NCI-H1417 treated with DMSO at 0.1 percent for 48 hours (cell line): ENCODE measurements around the gene ABCC8.

Experiments
- DNase-seq: peaks from one replicate; lab custom pipeline; 2025; lab: John Stamatoyannopoulos, UW

ABCC8 gene

DNA sequence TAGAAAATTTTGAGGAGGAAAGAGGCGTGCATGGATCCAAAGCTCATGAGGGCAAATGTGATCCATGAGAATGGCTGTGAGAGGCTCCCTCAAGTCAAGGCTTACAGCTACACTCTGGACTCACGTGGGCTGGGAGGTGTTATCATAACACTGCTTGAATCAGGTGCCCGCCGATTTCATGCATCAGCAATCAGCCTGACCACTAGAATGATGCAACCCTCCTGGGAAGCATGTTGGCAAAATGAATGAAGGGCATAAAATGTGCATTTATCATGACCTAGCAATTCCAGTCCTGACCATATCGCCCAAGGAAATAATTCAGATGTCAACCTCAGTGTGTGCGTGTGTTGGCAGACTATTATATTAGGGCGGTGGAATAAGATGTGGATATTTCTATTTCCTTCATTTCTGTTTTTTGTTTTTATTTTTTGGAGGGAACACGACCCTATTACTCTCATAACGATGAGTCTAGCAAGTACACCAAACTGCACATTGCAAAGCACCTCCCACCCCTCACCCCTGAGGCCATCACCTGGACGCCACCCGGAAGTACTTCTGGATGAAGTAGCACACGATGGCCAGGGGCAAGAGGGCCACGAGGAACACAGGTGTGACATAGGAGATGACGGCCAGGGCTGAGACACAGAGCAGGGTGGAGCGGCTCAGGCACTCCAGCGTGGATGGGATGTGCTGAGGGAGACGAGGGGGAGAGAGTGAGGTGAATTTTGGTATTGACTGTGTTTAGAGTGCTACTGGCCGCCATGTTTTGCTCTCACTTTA is 72.5 kb downstream of the ABCC8 start:
- no peak for DNase-seq

DNA sequence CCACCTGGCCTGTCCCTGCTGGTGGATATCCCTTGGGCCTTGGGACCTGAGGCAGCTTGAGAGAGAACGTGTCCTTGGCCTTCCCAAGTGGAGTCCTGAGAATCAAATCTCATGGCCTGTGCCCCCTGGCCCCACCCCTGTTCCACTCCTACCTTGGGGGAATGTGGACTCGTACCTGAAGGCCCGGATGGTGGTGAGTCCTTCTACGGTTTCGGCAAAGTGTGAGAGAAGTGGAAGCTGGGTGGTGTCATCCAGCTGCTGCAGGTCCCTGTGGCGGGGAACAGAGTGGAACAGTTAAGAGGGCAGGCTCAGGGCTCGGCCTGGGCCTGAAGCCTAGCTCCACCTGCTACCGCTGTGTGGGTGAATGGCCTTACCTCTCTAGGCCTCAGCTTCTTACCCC is 74.2 kb downstream of the ABCC8 start:
- DNase-seq = no peak

DNA sequence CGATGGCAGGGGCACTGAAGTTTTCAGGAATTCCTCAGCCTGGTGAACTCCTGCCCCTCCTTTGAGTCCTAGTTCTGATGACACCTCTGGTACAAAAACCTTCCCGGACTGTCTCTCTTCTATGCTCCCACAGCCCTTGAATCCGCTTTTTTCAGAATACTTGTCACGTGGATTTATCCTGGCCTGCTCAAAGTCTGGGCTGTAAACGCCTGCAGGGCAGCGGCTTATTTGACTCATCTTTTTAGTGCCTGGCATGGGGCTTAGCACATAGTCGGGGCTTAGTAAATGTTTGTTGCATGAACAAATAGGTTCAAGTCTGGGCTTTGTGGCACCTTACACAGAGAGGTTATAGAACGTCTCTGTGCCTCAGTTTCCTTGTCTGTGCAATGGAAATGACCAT is 74.8 kb downstream of the ABCC8 start:
- no peak for DNase-seq

DNA sequence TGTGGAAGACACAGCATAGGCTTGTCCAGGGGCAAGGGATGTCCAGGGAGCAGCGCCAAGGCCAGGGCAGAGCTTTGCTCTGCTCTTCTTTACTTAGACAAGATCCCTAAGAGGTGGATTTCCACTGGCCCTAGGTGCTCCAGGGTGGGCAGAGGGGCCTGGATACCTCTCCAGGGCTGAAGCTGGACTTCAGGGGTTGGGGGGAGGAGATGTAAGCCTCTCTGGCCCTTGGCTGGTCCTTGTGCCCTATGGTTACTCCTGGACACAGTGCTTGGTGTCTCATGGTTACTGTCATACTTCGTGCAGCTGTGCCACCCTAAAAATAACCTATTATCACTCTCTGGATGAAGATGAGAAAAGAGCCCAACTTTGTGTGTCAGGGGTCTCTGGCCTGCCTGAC is 75.3 kb downstream of the ABCC8 start:
- DNase-seq = no peak

DNA sequence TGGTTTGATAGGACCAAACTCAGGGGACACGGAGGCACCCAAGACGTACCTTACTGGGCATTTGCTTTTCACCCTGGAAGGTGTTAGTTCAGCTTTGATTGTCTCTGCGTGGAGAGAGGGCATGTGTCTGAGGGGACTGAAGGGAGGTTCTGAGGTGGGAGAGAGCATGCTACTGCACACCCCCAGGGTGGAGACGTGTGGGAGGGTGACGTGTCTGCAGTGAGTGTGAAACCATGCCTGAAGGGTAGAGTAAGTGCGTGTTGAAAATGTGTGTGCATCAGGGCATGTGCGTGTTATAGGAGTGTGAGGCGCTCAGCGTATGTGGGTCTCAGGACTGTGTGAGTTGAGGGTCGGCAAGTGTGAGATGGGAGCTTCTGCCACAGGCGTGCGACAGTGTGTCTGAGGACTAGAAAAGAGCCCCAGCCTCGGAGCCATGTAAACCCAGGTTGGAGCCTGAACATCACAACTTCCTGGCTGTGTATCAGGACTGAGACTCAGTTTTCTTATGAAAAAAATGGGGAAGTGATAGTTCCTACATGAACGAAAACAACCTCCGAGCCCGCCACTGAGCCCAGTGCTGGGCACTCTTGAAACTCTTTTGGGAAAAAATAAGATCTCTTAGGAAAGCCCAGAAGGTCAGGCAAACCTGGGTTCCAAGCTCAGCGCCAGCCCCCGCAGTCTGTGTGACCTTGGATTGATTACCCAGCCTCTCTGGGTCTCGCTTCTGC is 76.4 kb downstream of the ABCC8 start:
- DNase-seq = no peak

DNA sequence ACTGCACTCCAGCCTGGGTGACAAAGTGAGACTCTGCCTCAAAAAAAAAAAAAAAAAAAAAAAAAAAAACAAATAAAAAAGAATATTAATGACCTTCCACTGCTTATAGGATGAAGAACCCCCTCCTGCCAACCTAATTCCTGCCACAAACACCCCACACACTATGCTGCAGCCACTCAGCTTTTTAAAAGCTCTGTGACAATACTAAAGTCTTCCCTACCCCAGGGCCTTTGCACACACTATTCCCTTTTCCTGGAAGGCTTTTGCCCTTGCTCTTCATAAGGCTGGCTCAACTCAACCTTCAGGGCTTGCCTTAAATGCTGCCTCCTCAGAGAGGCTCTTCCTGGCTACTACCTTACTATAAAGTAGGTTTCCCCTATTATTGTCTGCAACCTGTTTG is 77.4 kb downstream of the ABCC8 start:
- DNase-seq = no peak

DNA sequence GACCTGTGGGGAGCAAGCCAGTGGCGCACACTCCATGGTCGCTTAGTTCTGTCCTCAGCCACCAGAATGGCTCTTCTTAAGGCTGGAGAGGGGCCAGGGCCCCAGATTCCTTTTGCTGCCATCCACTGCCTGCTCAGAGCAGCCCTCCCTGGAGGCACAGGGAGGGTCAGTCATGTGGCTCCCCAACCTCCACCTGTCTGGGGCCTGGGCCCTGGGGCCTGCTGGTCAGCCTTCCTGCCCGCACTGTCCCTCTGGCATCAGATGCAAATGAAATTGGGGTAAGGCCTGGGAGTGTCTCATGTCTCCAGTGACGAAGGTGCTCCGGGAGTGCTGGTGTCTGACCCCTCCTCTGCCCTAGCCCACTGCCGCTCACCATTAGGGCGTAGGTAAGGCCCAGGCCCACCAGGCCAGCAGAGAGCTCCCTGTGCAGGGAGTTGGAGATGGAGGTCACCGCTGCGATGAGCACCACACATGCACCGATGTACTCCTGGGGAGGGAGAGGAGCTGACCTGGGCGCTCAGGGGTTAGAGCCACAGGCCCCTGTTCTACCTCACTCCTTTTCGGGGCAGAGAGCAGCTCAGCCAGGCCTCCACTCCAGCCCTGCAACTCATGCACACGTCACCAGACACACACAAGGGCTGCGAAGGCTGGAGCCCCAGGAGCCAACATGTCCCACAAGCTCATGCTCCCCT is 79.2 kb downstream of the ABCC8 start:
- DNase-seq = no peak

DNA sequence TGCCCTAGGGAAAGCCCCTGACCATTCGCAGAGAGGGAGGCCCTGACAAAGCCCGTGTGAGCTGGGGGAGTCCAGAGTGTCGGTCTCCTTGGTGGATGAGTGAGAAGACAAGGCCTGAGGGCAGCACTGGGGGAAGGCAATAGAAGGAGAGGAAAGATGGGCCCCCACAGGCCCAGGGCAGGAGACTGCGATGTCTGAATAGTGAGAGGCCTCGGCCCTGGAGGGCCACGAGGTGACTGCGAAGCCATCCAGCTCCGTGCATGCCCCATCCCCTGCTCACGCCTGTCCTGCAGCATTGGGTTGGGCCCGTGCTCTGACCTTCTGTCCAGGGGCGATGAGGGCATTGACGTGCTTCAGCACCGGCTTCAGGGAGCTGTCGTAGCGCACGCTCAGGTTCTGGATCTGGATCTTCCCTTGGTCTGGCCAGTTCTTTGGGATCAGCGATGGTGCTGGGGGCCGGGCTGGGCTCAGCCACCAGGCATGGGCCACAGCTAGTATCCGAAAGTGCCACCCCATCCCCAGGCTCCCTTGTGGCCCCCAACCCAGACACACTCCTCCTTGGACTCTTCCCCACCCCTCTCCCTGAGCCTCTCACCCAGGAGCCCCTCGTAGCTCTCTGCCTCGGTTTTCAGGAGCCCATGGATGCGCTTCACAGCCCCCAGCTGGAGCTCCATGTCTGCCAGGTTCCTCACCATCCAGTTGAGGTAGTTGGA is 79.9 kb downstream of the ABCC8 start:
- no peak for DNase-seq

DNA sequence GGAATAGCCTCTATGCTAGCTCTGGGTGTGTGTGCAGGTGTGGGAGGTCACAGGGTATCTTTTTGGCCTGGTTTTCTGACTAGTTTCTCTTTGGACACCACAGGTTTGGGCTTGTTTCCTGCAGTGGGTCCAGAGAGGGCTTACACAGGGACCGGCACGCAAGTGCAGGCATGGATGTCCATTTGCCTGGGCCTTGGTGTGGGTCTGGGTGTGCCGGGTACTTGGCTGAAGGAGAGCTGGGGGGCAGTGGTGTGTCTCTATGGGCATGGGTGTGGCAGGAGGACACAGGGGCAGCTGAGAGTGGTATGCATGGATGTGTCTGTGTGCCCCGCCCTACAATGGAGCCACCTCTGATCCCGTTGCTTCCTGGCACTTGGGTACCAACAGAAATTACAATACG is 80.7 kb downstream of the ABCC8 start:
- DNase-seq = no peak

DNA sequence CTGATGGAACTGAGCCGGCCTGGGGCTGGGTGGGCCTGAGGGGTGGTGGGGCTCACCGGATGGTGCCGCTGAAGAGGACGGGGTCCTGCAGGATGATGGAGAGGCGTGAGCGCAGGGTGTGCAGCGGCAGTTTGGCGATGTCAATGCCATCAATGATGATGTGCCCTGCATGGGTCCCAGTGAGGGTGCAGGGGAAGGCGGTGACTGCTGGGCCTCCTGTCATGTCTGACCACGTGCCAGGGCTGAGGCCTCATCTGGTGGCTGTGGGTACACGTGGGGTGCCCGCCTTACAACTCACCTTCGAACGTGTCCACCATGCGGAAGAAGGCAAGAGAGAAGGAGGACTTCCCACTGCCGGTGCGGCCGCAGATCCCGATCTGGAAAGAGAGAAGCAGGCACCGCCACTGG is 81.1 kb downstream of the ABCC8 start:
- no peak for DNase-seq

DNA sequence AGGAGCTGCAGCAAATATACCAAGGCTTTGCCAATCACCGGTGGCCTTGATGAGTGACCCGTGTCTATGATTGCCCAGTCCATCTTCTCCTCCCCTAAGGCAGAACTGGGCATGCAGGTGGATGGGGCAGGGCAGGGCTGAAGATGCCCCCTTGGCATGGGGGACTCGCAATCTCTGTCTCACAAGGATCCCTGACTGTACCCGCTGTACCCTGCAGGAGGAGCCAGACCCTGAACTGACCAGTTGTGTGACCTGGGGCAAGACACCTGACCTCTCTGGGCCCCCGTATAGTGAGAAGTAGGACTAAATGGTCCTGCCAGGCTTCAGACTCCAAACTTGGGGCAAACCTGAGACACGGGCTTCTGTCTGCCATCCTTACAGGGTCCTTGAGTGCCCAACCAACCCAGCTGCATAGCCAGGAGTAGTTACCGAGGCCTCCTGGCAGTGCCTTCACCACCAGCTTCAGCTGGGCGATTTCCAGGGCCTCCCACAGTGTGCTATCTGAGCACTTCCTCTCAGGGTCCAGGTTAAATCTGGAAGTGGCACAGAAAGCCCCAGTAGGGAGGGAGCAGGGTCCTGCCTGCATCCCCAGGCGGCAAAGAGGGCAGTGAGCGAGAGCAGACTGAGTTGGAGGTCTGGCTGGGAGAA is 81.8 kb downstream of the ABCC8 start:
- no peak for DNase-seq

DNA sequence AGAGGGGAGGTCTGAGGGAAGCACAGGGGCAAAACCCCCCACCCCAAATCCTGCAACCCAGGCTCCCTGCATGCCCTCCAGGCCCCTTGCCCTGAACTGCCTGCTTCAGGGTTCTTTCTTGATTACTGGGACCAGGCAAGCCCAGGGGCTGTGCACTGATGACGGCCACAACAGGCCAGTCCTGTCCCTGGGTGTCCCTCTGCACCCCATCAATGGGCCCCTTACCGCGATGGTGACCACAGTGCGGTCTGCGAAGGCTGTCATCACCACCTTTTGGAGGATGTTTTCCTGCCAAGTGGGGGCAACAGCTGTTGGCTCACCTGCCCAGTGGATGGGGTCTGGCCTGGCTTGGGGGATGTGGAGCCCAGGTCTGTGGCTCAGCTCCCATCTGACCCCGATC is 83.2 kb downstream of the ABCC8 start:
- no peak for DNase-seq

DNA sequence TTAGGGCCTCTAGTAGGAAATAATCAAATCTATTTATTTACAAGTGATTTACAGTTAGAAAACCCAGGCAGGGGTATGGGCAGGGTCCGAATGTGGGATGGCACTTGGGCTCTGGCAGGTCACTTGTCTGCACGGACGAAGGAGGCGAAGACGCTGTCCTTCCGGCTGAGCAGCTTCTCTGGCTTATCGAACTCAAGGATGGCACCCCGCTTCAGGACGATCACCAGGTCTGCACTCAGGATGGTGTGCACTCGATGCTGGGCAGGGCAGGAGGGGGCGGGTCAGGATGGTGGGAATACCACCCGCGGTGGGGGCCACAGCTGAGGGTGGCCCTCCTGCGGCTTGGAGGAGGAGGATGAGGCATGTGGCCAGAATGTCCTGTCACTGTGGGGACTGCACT is 83.8 kb downstream of the ABCC8 start:
- no peak for DNase-seq

DNA sequence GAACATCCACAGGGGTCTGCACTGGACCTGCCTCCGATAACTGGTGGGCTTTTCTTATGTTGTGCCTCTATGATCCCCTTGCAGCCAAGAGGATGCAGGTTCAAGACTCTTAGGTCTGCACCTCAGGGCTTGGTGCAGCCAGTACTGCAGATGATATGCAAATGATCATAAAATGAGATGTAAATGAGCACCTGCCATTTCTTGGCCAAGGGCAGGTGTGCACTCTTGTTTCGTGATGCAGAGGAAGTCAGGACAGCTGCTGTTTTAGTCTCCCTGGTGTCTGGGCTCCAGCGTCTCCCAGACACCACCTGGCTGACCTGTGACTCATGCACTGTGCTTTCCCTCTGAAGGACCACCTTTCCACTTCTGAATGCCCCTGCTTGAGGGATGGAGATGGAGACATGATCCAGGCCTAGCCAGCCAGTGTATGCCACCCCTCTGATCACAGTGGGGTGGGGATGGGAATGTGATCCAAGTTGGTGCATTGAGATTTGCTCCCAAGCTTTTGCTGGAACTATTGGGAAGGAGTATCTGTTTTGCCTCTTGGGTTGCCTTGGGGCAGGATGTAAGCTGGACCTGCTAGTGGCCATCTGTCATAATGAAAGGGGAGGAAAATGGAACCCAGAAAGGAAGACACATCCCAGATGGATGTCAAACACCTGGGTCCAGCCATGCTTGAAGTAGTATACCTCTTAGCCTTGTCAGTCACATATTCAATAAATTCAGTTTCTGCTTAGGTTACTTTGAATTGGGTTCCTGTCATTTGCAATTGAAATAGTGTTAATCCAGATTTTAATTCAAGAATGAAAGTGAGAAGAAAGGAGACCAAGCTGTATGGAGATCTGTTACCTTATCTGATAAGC is 84.9 kb downstream of the ABCC8 start:
- no peak for DNase-seq

DNA sequence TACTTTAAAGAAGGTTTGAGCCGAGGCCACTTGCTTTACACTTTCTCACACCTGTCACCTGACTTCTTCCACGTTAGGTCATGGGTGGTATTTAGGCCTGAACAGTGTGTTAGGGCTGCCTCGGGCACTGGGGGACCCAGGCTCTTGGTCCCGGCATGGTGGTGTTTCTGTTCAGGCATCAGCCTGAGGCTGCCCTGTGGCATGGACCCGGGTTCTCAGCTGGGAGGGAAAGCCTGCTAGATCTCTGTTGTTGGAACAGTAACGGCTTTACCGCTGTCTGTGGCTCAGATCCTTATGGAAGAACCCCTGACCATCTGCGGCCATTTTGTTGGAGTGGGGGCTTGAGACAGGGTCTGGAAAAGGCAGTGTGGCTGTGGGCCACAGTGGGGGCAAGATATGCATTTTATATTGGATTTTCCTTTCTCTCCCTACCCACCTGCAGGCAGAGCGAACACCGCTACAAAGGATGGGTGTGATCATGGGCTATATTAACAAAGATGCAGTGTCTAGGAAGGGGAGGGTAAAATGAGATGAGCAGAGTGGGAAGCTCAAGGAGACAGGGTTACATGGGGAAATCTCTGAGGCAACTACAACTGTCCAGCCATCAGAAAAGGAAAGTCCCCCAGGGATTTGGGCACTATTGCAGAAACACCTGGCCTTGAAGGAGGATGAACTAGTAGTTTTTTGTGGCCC is 86.5 kb downstream of the ABCC8 start:
- no peak for DNase-seq

DNA sequence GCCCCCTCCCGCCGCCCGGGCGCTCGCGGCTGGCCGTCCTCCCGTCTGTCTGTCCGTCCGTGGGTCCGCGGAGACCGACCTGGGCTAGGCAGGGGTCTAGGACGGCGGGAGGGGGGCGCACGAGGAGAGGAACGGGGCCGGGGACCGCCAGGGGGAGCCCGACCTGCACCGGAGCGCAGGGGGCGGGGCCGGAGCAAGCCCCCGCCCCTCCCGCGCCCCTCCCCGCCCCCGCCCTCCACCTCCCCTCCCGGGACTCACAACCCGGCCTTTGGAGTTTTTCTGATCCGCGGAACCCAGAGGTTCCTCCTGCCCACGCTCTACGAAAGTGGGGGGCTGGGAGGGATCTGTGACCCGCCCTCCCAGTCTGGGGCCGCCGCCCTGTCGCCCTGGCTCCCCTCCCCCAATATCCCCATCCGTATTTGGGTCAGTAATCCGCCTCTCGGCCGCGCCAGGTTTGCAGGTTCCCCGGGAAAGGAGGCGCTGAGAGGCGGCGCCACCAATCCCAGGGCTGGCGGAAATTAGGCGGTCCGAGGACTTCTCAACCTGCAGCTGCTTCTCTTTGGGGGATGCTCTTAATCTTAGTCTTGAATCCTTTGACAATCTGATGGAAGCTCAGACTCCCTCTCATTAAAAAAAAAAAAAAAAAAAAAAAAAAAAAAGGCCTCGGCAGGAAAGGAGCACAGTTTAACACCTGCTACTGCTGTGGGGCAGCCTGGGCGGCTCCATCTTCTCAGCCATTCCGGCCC is 87.3 kb downstream of the ABCC8 start:
- DNase-seq = peak; percentile 57

DNA sequence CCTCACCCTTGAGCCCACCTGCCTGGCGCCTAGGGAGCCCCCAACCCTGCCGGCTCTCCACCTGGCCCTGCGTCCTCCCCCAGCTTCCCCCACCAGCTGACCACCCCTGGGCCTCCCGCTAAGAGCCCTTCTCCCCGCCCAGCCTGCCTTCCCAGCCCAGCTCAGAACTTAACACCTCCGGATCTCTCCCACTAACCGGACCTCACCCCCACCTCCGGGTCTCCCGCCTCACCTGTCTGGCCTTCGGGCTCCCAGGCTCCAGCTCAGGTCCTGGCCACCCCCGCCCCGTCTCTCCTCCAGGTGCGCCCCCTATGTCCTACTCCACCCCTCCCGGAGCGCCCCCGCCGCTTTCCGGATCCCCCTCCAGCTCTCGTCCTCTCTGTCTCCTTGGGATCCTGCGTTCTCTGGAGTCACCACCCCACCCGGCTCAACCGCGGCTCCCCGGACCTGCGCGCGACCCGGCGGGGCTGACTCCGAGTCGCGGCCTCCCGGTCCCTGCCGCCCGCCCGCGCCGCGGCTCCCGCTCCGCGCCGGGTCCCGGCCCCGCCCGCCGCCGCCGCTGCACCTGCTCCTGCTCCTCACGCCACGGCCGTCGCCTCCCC is 87.9 kb downstream of the ABCC8 start, which contains the start of gene KCNJ11:
KCNJ11 (minus strand) TSS at position 51 of the 602 bp plus-strand sequence. CDS start 568 bp downstream, outside the sequence.
- no peak for DNase-seq

DNA sequence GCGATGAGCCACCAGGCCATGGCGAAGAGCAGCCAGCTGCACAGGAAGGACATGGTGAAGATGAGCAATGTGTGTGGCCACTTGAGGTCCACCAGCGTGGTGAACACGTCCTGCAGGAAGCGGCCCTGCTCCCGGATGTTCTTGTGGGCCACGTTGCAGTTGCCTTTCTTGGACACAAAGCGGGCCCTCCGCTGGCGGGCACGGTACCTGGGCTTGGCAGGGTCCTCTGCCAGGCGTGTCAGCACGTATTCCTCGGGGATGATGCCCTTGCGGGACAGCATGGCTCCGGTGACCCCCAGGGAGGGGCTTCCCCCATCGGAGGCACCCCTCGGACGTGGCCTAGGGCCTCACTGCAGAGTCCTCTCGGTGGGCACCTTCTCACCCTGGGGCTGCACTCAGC is 88.8 kb downstream of the ABCC8 start:
- no peak for DNase-seq

DNA sequence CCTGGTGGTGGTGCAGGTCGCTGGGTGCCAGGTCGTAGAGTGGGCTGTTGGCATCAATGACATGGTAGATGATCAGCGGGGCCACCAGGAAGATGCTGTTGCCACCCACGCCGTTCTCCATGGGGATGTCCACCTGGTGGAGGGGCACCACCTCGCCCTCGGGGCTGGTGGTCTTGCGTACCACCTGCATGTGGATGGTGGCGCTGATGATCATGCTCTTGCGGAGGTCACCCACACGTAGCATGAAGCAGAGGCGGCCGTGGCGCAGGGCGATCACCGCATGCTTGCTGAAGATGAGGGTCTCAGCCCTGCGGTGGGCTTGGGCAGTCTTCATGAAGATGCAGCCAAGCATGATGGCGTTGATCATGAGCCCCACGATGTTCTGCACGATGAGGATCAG is 89.4 kb downstream of the ABCC8 start:
- DNase-seq = no peak
